GM12878 (cell line): Measurements from ENCODE around the gene SETBP1. TPM values are rescaled to one million over a fixed set of nuclear protein-coding genes. Genes with fewer than 3 reads are reported as not detected.

Experiments used
- ATAC-seq: fragments of 200-7000 bp; cut with Tn5 transposase; 3 replicates; pipeline ENCODE4 v1.9.1; 2020; ENCODE audit warnings: mild to moderate bottlenecking, moderate library complexity
- BruUV-seq: library from RNA; stranded (reverse); fragments of 400-500 nt; replicated peaks from 2 replicates; lab custom pipeline; 2021; lab: Mats Ljungman, UMichigan
- CTCF ChIA-PET: fragments of 300-600 bp; sonication (Branson Sonifier 250); formaldehyde crosslinking; extraction: SDS; loops from one replicate; lab custom pipeline; 2021; ENCODE audit warnings: inconsistent platforms; lab: Yijun Ruan, JAX
- POLR2A ChIA-PET: fragments of 350-600 bp; formaldehyde crosslinking; extraction: SDS; loops from one replicate; lab custom pipeline; 2021; ENCODE audit warnings: inconsistent platforms; lab: Charles Lee
- RAD21 ChIA-PET: fragments of 300-600 bp; sonication (Branson Sonifier 250); formaldehyde crosslinking; loops from one replicate; lab custom pipeline; 2023; ENCODE audit warnings: antibody characterized with exemption; ENCODE audit not compliant: unreplicated experiment; lab: Charles Lee
- SMC1A ChIA-PET: fragments of 300-600 bp; sonication (Branson Sonifier 250); formaldehyde crosslinking; loops from one replicate; lab custom pipeline; 2023; ENCODE audit not compliant: unreplicated experiment, uncharacterized antibody; lab: Charles Lee
- DNase-seq: peaks from one replicate; pipeline ENCODE4 v3.0.0-alpha.2; 2011; ENCODE audit warnings: low read depth, low spot score
- FAIRE-seq: peaks from 3 replicates; lab custom pipeline; 2011; peaks lifted over from hg19 to GRCh38; lab: Jason Lieb, UNC
- H2AFZ ChIP-seq: 2 replicates; pipeline ENCODE4 v1.6.0; 2011; ENCODE audit warnings: low read depth, low read length, control low read depth; ENCODE audit not compliant: control insufficient read depth
- H3K27ac ChIP-seq: 2 replicates; pipeline ENCODE4 v1.5.1; 2011; ENCODE audit warnings: control low read depth; ENCODE audit not compliant: control insufficient read depth, insufficient read depth
- H3K27me3 ChIP-seq, 2 experiments: replicated peaks in 1 of 2; 2 replicates each; pipeline versions ENCODE4 v1.6.0 to v1.6.1; 2011; ENCODE audit warnings: low read length in 1 of 2; ENCODE audit not compliant: control insufficient read depth in 2 of 2, insufficient read depth in 2 of 2
- H3K36me3 ChIP-seq, 2 experiments: 2 replicates each; pipeline ENCODE4 v1.5.1; 2011; ENCODE audit warnings: low read length in 1 of 2; ENCODE audit not compliant: control insufficient read depth in 2 of 2, insufficient read depth in 2 of 2
- H3K4me1 ChIP-seq: 2 replicates; pipeline ENCODE4 v1.6.1; 2011; ENCODE audit warnings: mild to moderate bottlenecking, low read length, moderate library complexity, mixed read lengths; ENCODE audit not compliant: control insufficient read depth, insufficient read depth
- H3K4me2 ChIP-seq: 2 replicates; pipeline ENCODE4 v1.6.0; 2011; ENCODE audit warnings: control low read depth; ENCODE audit not compliant: control insufficient read depth, insufficient read depth
- H3K4me3 ChIP-seq: fragments of 200-600 bp; sonication (generic); 2 replicates; pipeline ENCODE4 v1.5.1; 2016
- H3K79me2 ChIP-seq: 2 replicates; pipeline ENCODE4 v1.6.0; 2011; ENCODE audit warnings: low read length; ENCODE audit not compliant: control insufficient read depth, insufficient read depth
- H3K9ac ChIP-seq: 2 replicates; pipeline ENCODE4 v1.8.0; 2011; ENCODE audit warnings: low read length, control low read depth, mixed read lengths; ENCODE audit not compliant: control insufficient read depth, insufficient read depth
- H3K9me3 ChIP-seq: replicated peaks from 3 replicates; pipeline ENCODE4 v1.5.1; 2011; ENCODE audit warnings: mild to moderate bottlenecking, low read length; ENCODE audit not compliant: control insufficient read depth, insufficient read depth
- H4K20me1 ChIP-seq: 2 replicates; pipeline ENCODE4 v1.6.0; 2011; ENCODE audit not compliant: control insufficient read depth, insufficient read depth
- CEBPB ChIP-seq, 2 experiments: fragments of 150-350 bp in 1 of 2; IDR thresholded peaks; 2 replicates each; pipeline ENCODE4 v1.6.1; 2012 to 2014; ENCODE audit warnings: low read depth in 2 of 2, low read length in 2 of 2, borderline replicate concordance in 1 of 2, inconsistent platforms in 1 of 2
- GABPA ChIP-seq: IDR thresholded peaks from 2 replicates; pipeline ENCODE4 v1.6.1; 2014; ENCODE audit warnings: antibody characterized with exemption, low read depth, mild to moderate bottlenecking, inconsistent platforms
- HDAC6 ChIP-seq: fragments of 200-600 bp; sonication (generic); IDR thresholded peaks from one replicate; pipeline ENCODE4 v1.8.0; 2017; ENCODE audit warnings: antibody characterized with exemption; ENCODE audit not compliant: unreplicated experiment
- KLF5 ChIP-seq: fragments of 450-650 bp; IDR thresholded peaks from 2 replicates; pipeline ENCODE4 v1.6.1; 2014; ENCODE audit warnings: mild to moderate bottlenecking; ENCODE audit not compliant: partially characterized antibody
- MXI1 ChIP-seq: fragments of 150-350 bp; IDR thresholded peaks from 2 replicates; pipeline ENCODE4 v1.6.1; 2011; ENCODE audit warnings: low read depth, mild to moderate bottlenecking, inconsistent platforms, low read length, improper control_type of control experiment
- PAX8 ChIP-seq: fragments of 450-650 bp; IDR thresholded peaks from 2 replicates; pipeline ENCODE4 v1.6.1; 2017; ENCODE audit warnings: mild to moderate bottlenecking, moderate library complexity
- RFX5 ChIP-seq: IDR thresholded peaks from 2 replicates; pipeline ENCODE4 v1.6.1; 2011; ENCODE audit warnings: low read depth, low read length, improper control_type of control experiment
- RUNX3 ChIP-seq: IDR thresholded peaks from 2 replicates; pipeline ENCODE4 v1.6.1; 2012; ENCODE audit warnings: low read length, inconsistent platforms
- SIN3A ChIP-seq: IDR thresholded peaks from 2 replicates; pipeline ENCODE4 v1.6.1; 2012; ENCODE audit warnings: low read depth, low read length, improper control_type of control experiment
- SIX5 ChIP-seq: IDR thresholded peaks from 2 replicates; pipeline ENCODE4 v1.6.1; 2011; ENCODE audit warnings: mild to moderate bottlenecking, low read depth, low read length, moderate library complexity; ENCODE audit not compliant: severe bottlenecking
- SUZ12 ChIP-seq: fragments of 200-600 bp; sonication (generic); IDR thresholded peaks from one replicate; pipeline ENCODE4 v1.6.1; 2018; ENCODE audit warnings: antibody characterized with exemption, mild to moderate bottlenecking; ENCODE audit not compliant: unreplicated experiment
- TBL1XR1 ChIP-seq: IDR thresholded peaks from 2 replicates; pipeline ENCODE4 v1.6.1; 2012; ENCODE audit warnings: low read depth, low read length, improper control_type of control experiment
- TCF7 ChIP-seq: IDR thresholded peaks from 2 replicates; pipeline ENCODE4 v1.6.1; 2014; ENCODE audit warnings: antibody characterized with exemption, borderline replicate concordance
- USF1 ChIP-seq: IDR thresholded peaks from 2 replicates; pipeline ENCODE4 v1.6.1; 2011; ENCODE audit warnings: borderline replicate concordance, low read depth, mild to moderate bottlenecking, moderate library complexity, mixed read lengths, low read length; ENCODE audit not compliant: insufficient read depth; ENCODE audit errors: extremely low read length
- WGBS: methylation state at CpG from one replicate; pipeline ENCODE4 v1.1.6; 2016; ENCODE audit warnings: low lambda C conversion rate; ENCODE audit not compliant: insufficient replicate concordance, insufficient coverage; ENCODE audit errors: missing lambda C conversion rate; 5-methylcytosine and 5-hydroxymethylcytosine counted together
- in situ Hi-C: fragments of 300-500 bp; cut with MboI; formaldehyde crosslinking; loops from 9 replicates; pipeline ENCODE4 v1.14.3; 2018; ENCODE audit warnings: mixed read lengths
- intact Hi-C: fragments of 100-400 bp; cut with micrococcal nuclease; formaldehyde crosslinking; loops from one replicate; pipeline ENCODE4 v1.14.2; 2022; ENCODE audit not compliant: unreplicated experiment
- polyA plus RNA-seq, 11 experiments: library from polyadenylated mRNA; depleted of rRNA in 4 of 11; unstranded in 6 of 11; stranded (reverse) in 5 of 11; fragments of >200 nt; fragmentation: Nextera tagmentation in 4 of 11; fragmentation: Illumina TruSeq in 1 of 11; extraction: Ambion mirVana in 4 of 11; extraction: Trizol in 1 of 11; gene quantifications; 1 replicate in 1 of 11; 2 replicates in 10 of 11; pipeline versions ENCODE4 v1.2.1 to v1.2.3, GENCODE V29; 2011 to 2016; ENCODE audit warnings: inconsistent platforms in 2 of 11, missing spikeins in 2 of 11, low read depth in 1 of 11
- total RNA-seq, 4 experiments: library from RNA; depleted of rRNA in 3 of 4; stranded (reverse); fragments of >200 nt in 3 of 4; fragmentation: Illumina TruSeq in 1 of 4; extraction: Trizol in 1 of 4; gene quantifications; 2 replicates each; pipeline versions ENCODE4 v1.2.1 to v1.2.3, GENCODE V29; 2013 to 2021

Gene SETBP1
- total and polyA plus RNA-seq, 10 of the 15 experiments (the other 5 are each of a cell fraction or from before 2014, with no cell fraction given): 0.99 to 29.7 (median 8.3) TPM

- Histone ChIP-seq H3K27me3 (no peaks in the 10 kb centered on the region; a peak in 2 of 4 replicates), H3K79me2 (no peaks in the 10 kb centered on the region), H3K4me2 (no peak overlapping the region), H4K20me1 (no peaks in the 10 kb centered on the region), H3K27ac (no peak overlapping the region), H3K9ac (no peak overlapping the region), H3K4me3 (no peak overlapping the region), H3K9me3 (no peaks in the 10 kb centered on the region), H3K4me1 (peaks cover 5% of the 10 kb centered on the region), H2AFZ (no peak overlapping the region), H3K36me3 (no peaks in the 10 kb centered on the region)
- ATAC-seq (no peak), DNase-seq (no peak), FAIRE-seq (no peak)
- ChIA-PET CTCF (no interaction called here), POLR2A (no interaction called here)
- 7% methylated on average over 1 of the region's 1 CpG for WGBS
- intact Hi-C loops (no loop called here), in situ Hi-C loops (no loop called here)
- no TSS peak for BruUV-seq
- TF ChIP-seq KLF5: no peak
- TF ChIP-seq RFX5: no peak
- no peak for TF ChIP-seq SIX5
- no peak for TF ChIP-seq SUZ12
- TF ChIP-seq TBL1XR1: no peak
- TF ChIP-seq MXI1: no peak
- TF ChIP-seq GABPA: no peak
- no peak for TF ChIP-seq PAX8
- TF ChIP-seq RUNX3: no peak
- TF ChIP-seq USF1: no peak
- no peak for TF ChIP-seq CEBPB (IDR thresholded peaks at IDR 0.05; ENCODE audit: borderline replicate concordance in 1 of 2, low read depth in 2 of 2, low read length in 2 of 2)
- no peak for TF ChIP-seq HDAC6
- TF ChIP-seq TCF7: no peak
- TF ChIP-seq SIN3A: no peak
- TF ChIP-seq, all 136 proteins: peak for 0
- RAD21 ChIA-PET: interaction anchor here (1.1 to 1.2 kb wide), 2 partner anchors 9 to 574 kb away, joined by 3 read pairs; no protein-coding TSS in a partner anchor
- SMC1A ChIA-PET: no interaction called here
Observed at GRCh38 chr18:44638811-44639210, 41.9 kb upstream of the SETBP1 start.
